GM19468 (cell line): ENCODE measurements around the gene BRD4.
"Not testable (repeated sequence)": the region's sequence is repeated elsewhere in the genome, so short reads cannot be mapped to it uniquely, and the experiment has no call there.

Source experiments
- ATAC-seq: cut with Tn5 transposase; IDR thresholded peaks from one replicate; pipeline ENCODE4 v1.9.1; 2021; ENCODE audit warnings: mild to moderate bottlenecking, moderate library complexity, moderate number of reproducible peaks; ENCODE audit not compliant: unreplicated experiment; ENCODE audit errors: extremely low read depth

Gene BRD4

DNA sequence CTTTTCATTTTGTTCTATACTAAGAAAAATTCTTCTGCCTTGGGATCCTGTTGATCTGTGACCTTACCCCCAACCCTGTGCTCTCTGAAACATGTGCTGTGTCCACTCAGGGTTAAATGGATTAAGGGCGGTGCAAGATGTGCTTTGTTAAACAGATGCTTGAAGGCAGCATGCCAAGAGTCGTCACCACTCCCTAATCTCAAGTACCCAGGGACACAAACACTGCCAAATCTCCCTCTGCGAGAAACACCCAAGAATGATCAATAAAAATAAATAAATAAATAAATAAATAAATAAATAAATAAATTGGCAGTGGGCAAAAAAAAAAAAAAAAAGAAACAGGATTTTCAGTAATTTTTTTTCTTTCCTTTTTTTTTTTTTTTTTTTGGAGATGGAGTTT, 31.5 kb upstream of the BRD4 start:
- ATAC-seq: not testable (repeated sequence)

DNA sequence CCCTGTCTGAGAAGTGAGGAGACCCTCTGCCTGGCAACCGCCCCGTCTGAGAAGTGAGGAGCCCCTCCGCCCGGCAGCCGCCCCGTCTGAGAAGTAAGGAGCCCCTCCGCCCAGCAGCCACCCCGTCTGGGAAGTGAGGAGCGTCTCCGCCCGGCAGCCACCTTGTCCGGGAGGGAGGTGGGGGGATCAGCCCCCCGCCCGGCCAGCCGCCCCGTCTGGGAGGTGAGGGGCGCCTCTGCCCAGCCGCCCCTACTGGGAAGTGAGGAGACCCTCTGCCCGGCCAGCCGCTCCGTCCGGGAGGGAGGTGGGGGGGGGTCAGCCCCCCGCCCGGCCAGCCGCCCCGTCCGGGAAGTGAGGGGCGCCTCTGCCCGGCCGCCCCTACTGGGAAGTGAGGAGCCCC, 30.7 kb upstream of the BRD4 start:
- not testable (repeated sequence) for ATAC-seq

DNA sequence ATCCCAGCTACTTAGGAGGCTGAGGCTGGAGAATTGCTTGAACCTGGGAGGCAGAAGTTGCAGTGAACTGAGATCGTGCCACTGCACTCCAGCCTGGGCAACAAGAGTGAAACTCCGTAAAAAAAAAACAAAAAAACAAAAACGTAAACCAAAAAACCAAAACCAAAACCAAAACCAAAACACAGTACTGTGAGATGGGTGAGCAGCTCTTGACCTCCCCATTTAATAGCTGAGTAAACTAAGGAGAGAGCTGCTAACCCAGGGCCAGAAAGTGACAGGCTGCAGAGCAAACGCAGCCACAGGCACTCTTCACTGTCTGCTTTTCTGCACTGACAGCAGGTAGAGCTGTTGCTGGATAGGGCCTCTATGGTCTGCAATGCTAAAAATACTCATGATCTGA, 27.7 kb upstream of the BRD4 start:
- ATAC-seq: not testable (repeated sequence)

DNA sequence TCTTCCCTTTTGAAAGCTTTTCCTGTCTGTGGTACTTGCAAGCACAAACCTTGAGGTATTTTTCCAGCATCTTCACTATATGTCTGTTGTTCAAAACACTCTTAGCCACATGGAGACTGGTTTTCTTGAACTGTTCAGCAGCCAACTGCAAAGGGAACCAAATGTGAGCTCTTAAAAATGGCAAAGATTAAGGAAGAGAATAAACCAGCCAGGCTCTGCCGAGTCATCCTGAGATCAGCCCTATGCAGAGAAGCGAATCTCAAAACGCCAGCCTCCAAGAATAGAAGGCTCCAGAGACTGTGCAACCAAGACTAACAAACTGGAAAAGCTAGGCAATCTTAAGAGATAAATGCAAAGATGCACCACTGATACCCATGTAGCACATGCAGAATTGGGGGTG, 26.6 kb upstream of the BRD4 start:
- ATAC-seq: no peak

DNA sequence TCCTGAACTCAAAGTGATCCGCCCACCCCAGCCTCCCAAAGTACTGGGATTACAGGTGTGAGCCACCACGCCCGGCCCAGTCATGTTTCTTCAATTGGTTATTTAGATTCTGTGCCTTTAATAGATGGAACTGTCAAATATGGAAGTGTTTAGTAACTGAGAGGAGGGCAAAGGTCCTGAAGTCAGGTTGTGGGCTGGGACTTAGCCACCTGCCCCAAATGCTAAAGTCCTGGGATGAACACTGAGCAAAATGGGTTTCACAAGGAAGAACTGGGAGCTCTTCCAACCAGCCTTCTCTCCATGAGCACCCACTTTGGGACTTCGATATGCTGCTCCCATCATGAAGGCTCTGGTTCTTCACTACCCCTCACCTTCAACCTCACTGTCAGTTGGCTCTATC, 25.6 kb upstream of the BRD4 start:
- no peak for ATAC-seq

DNA sequence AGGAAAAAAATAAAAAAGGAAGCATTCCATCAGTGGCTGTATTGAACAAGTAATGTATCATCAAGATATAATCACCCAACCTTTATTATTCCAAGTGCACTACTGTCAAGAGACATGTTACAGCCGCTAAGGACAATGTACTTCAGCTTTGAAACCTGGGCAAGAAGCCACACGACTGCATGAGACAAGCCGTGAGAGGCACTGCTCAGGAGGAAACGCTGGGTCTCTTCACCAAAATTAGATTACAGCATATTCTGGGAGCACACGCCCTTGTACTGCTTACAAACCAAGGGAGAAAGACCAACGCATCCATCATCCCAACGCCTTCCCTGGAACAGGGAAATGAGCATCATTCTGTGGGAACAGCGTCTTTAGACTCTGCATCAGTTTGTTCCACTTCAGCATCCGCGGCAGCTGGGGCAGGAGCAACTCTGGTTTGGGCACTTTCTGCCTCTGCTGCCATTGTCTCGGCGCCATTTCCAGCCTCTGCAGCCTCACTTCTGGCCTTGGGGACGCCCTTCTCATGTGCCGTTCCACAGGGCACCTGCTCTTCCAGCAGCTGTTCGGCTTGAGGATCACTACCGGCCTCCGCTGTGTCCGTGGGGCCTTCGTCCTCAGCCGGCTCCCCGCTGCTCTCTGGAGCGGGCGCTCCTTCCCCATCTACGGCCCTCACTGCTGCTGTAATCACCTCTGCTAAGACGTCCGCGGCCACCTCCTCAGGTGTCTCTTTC, 22.4 kb upstream of the BRD4 start:
- ATAC-seq: no peak

DNA sequence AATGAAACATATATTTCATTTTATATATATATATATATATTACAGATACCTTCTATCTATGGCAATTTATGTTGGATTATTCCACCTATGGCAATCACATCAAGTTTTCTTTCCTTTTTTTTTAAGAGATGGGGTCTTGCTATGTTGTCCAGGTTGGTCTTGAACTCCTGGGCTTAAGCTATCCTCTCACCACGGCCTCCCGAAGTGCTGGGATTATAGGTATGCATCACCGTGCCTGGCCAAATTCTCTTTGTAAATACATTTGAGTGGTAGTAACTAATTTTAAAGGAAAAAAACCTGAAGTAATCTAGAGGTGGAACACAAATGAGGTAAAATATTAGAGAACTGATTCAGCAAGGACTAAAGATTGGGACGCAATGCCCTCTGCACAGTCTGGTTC, 21.6 kb upstream of the BRD4 start:
- ATAC-seq: no peak

DNA sequence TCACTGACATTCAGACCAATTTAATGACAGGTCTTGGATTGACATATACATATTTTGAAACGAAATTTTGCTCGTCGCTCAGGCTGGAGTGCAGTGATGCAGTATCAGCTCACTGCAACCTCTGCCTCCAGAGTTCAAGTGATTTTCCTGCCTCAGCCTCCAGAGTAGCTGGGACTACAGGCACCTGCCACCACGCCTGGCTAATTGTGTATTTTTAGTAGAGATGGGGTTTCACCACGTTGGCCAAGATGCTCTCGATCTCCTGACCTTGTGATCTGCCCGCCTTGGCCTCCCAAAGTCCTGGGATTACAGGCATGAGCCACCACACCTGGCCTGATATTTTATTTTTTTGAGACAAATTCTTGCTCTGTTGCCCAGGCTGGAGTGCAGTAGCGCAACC, 20.2 kb upstream of the BRD4 start:
- not testable (repeated sequence) for ATAC-seq

DNA sequence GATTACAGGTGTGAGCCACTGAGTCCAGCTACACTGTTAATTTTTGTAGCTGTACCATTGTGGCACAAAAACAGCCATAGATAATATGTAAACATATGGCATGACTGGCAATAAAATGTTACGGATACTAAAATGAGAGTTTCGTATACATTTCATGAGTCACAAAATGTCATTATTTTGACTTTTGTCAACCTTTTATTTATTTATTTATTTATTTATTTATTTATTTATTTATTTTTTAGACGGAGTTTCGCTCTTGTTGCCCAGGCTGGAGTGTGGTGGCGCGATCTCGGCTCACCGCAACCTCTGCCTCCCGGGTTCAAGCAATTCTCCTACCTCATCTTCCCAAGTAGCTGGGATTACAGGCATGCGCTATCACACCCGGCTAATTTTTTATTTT, 9.0 kb upstream of the BRD4 start:
- not testable (repeated sequence) for ATAC-seq

DNA sequence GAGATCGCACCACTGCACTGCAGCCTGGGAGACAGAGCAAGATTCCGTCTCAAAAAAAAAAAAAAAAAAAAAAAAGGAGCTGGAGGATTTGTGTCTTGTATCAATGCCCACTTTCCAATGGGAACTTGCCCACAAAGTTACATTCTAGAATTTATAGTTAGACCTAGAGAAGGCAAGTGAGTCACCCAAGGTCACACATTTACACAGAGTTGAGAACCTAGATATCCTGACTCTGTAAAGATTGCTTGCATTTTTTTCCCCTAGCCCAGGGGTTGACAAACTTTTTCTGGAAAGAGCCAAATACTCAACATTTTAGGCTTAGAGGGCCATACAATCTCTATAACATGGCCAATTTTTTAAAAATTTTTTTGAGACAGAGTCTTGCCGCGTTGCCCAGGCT, 7.7 kb upstream of the BRD4 start:
- ATAC-seq: no peak

DNA sequence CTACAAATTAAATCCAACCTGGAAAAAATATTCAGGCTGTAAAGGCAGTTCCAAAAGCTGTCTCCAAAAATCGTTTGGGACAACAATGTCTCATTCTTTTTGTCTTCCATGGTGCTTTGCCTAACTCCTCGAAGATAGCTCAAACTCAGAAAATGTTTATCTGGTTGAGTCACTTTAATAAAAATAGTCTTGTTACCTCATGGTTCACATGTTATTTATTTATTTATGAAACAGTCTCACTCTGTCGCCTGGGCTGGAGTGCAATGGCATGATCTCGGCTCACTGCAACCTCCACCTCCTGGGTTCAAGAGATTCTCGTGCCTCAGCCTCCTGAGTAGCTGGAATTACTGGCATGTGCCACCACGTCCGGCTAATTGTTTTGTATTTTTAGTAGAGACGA, 4.9 kb upstream of the BRD4 start:
- no peak for ATAC-seq

DNA sequence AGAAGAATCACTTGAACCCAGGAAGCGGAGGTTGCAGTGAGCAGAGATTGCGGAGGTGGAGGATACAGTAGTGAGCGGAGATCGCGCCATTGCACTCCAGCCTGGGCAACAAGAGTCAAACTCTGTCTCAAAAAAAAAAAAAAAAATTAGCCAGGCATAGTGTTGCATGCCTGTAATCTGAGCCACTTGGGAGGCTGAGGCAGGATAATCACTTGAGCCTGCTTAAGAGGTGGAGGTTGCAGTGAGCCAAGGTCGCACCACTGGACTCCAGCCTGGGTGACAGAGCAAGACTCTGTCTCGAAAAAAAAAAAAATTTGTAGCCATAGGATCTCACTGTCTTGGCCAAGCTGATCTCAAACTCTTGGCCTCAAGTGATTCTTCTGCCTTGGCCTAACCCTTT, 3.7 kb upstream of the BRD4 start:
- ATAC-seq: not testable (repeated sequence)

DNA sequence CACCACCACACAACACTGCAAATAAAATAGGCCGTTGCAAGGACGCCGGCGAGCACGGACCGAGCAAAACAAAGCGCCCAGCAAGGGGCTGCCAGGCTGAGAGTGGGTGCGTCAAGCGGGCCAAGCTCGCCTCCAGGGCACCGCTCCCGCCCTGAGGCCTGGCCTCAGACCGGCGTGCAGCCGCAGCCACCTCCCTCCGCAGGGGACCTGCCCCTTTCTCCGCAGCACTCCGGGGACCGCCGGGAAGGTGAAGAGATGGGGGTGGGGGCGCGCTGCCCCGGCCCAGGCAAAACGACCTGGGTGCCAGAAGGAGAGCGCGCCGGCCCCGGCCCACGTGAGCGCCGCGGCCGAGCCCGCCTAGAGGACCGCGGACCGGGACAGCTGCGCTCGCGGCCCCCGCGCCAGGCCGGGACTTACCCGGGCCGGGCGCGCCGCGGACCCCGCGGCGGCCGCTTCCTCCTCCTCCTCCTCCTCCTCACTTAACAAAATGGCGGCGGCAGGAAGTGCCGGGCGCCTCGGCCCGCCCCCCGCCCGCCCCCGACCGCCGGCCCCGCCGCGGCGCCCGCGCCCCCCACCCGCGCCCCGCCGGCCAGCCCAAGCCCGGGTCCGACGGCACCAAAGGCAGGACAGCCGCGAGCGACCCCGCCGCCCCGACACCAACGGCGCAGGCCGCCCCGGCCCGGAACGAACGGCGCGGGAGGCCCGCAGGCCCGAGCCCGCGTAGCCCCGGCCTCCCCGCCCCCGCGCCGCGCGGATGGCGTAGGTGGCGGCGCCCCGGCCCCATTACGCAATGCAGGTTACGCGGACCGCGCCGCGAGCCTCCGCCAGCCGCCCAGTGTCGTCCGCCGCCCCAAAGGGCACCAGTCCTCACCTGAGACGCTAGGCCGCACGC, 674 bp downstream of the BRD4 start:
- no peak for ATAC-seq

DNA sequence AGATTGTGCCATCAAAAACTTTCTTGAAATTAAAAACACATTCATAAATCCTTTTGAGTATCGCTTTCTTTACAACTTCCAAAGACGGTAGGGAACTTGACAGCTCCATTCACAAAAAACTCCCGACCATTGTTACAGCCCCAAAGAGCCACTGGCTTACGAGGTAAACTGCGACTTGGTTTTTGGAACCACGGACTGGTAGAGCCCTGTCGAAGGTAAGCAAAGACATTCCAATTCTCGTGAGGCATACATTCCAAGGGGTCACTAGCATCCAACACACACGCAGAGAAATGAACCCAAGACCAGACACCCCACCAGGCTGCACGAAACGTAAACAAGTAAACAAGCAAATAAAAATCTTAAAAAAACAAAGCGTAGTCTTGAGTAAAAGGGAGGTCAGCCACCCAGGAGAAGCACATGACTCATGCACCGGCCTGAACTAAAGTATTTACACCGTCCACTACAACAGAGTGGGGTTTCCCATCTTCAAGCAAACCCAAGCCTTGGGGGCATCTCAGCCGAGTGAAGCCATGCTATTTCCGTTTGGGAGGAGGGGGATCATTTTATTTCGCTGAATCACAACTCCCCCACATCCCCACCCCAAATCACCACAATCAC, 1.4 kb downstream of the BRD4 start:
- ATAC-seq: no peak

DNA sequence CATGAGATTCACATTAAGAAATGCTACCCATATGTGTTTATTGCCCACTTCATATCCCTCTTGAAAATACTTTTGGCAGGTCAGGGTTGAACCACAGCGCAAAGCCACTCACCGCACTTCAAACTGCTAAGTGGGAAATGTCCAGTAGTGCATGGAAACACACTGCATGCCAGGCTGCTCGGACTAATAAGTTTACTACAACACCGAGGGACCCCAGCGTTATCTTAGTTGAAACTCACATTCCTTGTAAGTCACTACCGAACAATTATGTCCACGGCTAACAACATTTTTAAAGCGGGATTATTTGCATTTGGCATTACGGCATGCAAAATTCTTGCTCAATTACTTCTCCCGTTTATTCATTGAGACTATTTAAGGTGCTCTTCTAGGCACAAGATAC, 4.0 kb downstream of the BRD4 start:
- ATAC-seq: no peak

DNA sequence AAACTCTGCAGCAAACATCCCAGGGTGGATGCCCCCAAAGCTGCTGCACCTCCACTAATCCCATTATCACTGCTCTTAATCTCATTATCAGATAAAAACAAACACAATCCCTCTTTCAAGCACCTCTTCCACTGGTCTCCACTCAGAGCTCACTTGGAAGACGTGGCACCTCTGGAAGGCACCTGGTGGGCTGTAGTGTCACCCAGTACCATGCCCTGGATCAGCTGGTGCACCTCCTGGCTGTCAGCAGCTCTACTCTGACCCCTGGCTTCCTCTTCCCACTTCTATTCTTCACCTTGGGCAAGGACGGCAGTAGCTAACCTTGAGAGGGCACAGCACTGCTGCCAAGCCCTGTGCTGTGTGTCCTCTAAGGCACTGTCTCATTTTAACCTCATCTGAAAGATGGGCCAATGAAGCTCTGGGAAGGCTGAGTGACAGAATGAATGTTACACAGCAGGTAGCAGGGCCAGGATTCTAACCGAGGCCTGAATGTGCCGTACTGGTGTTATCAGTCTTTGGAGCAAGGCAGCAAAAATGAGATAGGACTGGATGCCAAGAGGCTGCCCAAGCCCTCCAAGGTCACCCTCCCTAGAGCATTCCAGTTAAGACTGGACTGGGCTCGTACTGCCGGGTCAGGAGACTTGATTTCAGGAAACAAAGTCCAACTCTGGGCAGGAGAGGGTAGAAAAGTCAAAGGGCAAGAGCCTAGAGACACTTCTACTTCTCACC, 7.4 kb downstream of the BRD4 start:
- no peak for ATAC-seq

DNA sequence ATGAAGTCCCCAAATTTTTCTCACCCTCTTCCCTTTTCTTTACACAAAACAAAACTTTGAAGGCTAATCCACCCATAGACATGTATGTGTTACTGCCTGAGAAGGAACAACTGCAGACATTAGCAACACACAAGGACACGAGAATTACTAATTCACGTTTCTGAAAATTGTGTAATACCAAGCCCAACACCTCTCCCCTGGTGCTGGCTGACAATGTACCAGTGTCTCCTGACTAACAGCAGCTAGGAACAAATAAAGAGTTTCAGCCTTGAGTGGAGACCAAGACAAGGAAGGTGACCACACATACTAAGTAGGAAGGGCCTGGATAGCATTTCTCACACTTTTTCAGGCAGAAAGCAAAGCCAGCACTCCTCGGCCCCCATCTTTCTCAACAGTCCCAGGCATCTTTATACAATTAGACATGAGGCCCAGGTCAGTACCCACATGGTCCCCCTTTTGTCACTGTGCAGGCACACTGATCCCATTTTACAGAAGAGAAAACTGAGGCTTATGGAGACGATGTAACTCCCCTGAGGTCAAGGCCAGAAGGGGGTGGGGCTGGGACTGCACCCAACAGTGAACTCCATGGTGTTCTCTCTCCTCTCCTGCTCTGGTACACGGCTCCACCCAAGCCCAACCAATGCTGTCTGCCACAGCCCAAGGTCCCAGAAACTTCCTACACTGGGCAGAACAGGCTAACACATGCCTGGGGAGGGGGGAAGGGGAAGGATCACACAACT, 8.7 kb downstream of the BRD4 start:
- ATAC-seq: no peak

DNA sequence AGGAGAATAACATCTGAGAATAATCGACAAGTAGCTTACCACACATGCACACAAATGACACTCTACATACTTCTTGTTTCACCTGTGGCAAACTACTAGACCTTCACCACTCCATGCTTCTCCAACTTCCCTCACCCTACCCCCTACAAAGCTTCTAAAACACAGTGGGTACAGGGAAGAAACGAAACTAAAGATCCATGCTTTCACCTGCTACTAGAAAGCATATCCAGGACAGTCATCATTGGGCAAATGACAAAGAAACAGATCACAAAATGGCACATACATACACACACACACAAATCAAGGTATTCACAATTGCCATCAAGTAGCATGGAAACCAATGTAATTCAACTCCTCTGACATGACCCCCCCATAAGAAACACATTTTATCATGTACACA, 10.6 kb downstream of the BRD4 start:
- ATAC-seq: no peak

DNA sequence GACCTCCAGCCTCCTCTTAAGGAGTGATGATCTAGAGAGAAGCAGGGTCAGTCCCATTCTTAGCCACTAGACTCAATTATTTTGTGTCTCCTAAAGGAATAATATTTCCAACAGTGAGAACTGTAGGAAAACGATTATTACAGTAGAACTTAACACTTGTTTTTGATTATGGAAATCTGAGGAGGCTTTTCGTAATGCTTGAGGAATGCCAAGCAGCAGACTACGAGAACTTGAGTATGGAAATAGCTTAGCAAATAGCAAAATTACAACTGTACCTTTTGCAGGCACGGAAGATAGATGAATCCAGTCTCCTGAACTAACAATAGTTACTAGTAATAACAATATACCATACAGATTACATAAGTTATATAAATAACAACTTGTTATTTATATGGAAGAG, 12.2 kb downstream of the BRD4 start:
- no peak for ATAC-seq

DNA sequence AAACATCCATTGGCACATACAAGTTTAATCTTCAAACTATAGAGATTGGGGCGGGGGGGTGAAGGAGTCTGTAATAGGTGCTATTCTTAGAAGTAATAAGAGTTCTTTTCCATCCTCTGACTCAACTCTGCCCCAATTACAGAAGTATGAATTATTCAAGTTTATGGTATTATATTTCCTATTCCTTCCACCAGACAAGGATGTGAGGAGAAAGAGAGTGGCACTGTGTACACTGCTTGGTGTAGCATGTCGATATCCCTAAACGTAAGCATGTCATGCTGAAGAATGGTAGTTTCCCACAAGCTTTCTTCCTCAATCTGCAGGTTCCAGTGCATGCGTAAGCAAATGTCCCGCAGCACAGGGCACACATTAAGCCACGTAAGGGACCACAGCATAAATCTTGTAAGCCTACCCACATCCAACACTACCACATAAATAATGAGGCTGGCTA, 14.1 kb downstream of the BRD4 start:
- ATAC-seq: no peak
